ENCODE data around the gene GPAT3. TPM values are rescaled to one million over a fixed set of nuclear protein-coding genes. Genes with fewer than 3 reads are reported as not detected.
"Not testable (repeated sequence)": the region's sequence is repeated elsewhere in the genome, so short reads cannot be mapped to it uniquely, and the experiment has no call there.

GPAT3 gene
- polyA plus RNA-seq, 6 donors from 2014 or later: 0.53 TPM; not detected in 5

GRCh38 chr4:83558680-83559079 lies 22.8 kb downstream of the GPAT3 start:
- DNase-seq: no peak
- H3K4me3 Mint-ChIP-seq: no peak overlapping the region
- no peak for ATAC-seq (ENCODE audit: low read depth in 2 of 2)
- no peaks in the 10 kb centered on the region for H3K9me3 Mint-ChIP-seq
- H3K4me1 Mint-ChIP-seq: peaks cover 0 to 4% (median 0%) of the 10 kb centered on the region in 3 donors
- peaks cover 0 to 4% (median 3%) of the 10 kb centered on the region in 3 donors for H3K27me3 Mint-ChIP-seq
- H3K27ac Mint-ChIP-seq: no peak overlapping the region
- H3K36me3 Mint-ChIP-seq: no peaks in the 10 kb centered on the region

GRCh38 chr4:83560523-83560922 lies 24.6 kb downstream of the GPAT3 start:
- H3K4me3 Mint-ChIP-seq: no peak overlapping the region
- H3K4me1 Mint-ChIP-seq: peaks cover 0 to 4% (median 0%) of the 10 kb centered on the region in 3 donors
- DNase-seq (no peak), ATAC-seq (ENCODE audit: low read depth in 2 of 2) (no peak)
- no peaks in the 10 kb centered on the region for H3K9me3 Mint-ChIP-seq
- H3K36me3 Mint-ChIP-seq: no peaks in the 10 kb centered on the region
- H3K27ac Mint-ChIP-seq: peak overlapping the region in 1 of 6 donors; percentile 34
- H3K27me3 Mint-ChIP-seq: peaks cover 0 to 3% (median 0%) of the 10 kb centered on the region in 3 donors

GRCh38 chr4:83561381-83561780 lies 25.5 kb downstream of the GPAT3 start:
- Mint-ChIP-seq H3K4me1 (peaks cover 0 to under 1% (median 0%) of the 10 kb centered on the region in 3 donors), H3K27ac (no peak overlapping the region), H3K36me3 (no peaks in the 10 kb centered on the region), H3K27me3 (peaks cover 0 to 3% (median 0%) of the 10 kb centered on the region in 3 donors), H3K9me3 (peaks cover 0 to 2% (median 0%) of the 10 kb centered on the region in 7 donors), H3K4me3 (no peak overlapping the region)
- ATAC-seq (ENCODE audit: low read depth in 2 of 2) (no peak), DNase-seq (no peak)

- H3K9me3 Mint-ChIP-seq: peaks cover 0 to 2% (median 0%) of the 10 kb centered on the region in 7 donors
- H3K36me3 Mint-ChIP-seq: no peaks in the 10 kb centered on the region
- no peaks in the 10 kb centered on the region for H3K4me1 Mint-ChIP-seq
Observed at GRCh38 chr4:83563998-83564397, 28.1 kb downstream of the GPAT3 start.

DNA sequence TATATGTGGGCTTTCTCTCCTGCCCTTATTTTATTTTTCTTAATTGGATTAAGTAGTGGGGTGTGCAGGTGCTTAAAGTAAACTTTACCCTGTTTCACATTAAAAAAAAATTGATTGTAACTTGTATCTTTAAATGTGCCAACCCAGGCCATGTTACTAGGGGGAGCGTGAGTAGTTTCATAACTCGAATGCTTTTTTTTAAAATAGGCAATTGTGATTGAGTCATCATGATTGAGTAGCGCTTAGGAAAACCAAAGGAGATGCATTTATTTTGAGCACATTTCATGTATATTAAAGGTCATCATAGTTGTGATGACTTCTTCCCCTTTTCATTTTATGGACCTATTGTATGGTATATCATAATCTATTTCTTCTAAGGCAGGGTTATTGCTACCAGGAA lies 32.2 kb downstream of the GPAT3 start:
- no peak for DNase-seq

More at GRCh38 chr4:83563998-83564397, 28.1 kb downstream of the GPAT3 start:
- ATAC-seq (ENCODE audit: low read depth in 2 of 2) (no peak), DNase-seq (no peak)
- Mint-ChIP-seq H3K4me3 (no peak overlapping the region), H3K27me3 (peaks cover 0 to 3% (median 0%) of the 10 kb centered on the region in 3 donors), H3K27ac (no peak overlapping the region)

GRCh38 chr4:83569429-83569828 lies 33.5 kb downstream of the GPAT3 start:
- Mint-ChIP-seq H3K4me1 (peaks cover 9 to 16% (median 12%) of the 10 kb centered on the region in 3 donors), H3K36me3 (no peaks in the 10 kb centered on the region), H3K9me3 (peaks cover 0 to 2% (median 0%) of the 10 kb centered on the region in 7 donors), H3K4me3 (peak overlapping the region in 2 of 8 donors; percentile 3 to 29), H3K27ac (no peak overlapping the region), H3K27me3 (no peaks in the 10 kb centered on the region)
- no peak for DNase-seq
- no peak for ATAC-seq (ENCODE audit: low read depth in 2 of 2)

More for the DNA sequence above, 32.2 kb downstream of the GPAT3 start:
- no peak overlapping the region for H3K27ac Mint-ChIP-seq
- H3K4me1 Mint-ChIP-seq: peaks cover 9 to 16% (median 12%) of the 10 kb centered on the region in 3 donors
- no peaks in the 10 kb centered on the region for H3K36me3 Mint-ChIP-seq
- peaks cover 0 to 2% (median 0%) of the 10 kb centered on the region in 7 donors for H3K9me3 Mint-ChIP-seq
- H3K4me3 Mint-ChIP-seq: no peak overlapping the region
- no peak for ATAC-seq (ENCODE audit: low read depth in 2 of 2)
- H3K27me3 Mint-ChIP-seq: no peaks in the 10 kb centered on the region

GRCh38 chr4:83569987-83570386 lies 34.1 kb downstream of the GPAT3 start:
- Mint-ChIP-seq H3K4me3 (peak overlapping the region in 1 of 8 donors; percentile 40), H3K27me3 (no peaks in the 10 kb centered on the region), H3K36me3 (no peaks in the 10 kb centered on the region), H3K9me3 (peaks cover 0 to 2% (median 0%) of the 10 kb centered on the region in 7 donors), H3K27ac (peak overlapping the region in 1 of 6 donors; percentile 5), H3K4me1 (peaks cover 9 to 16% (median 12%) of the 10 kb centered on the region in 3 donors)
- ATAC-seq (ENCODE audit: low read depth in 2 of 2) (peak; percentile 94 to 100), DNase-seq (peak; percentile 42)

- H3K4me3 Mint-ChIP-seq: no peak overlapping the region
- DNase-seq (no peak), ATAC-seq (ENCODE audit: low read depth in 2 of 2) (no peak)
- H3K9me3 Mint-ChIP-seq: no peaks in the 10 kb centered on the region
- H3K36me3 Mint-ChIP-seq: no peaks in the 10 kb centered on the region
- H3K4me1 Mint-ChIP-seq: peaks cover 9 to 16% (median 12%) of the 10 kb centered on the region in 3 donors
- H3K27ac Mint-ChIP-seq: no peak overlapping the region
- peaks cover 0 to 6% (median 0%) of the 10 kb centered on the region in 3 donors for H3K27me3 Mint-ChIP-seq
Observed at GRCh38 chr4:83572848-83573247, 36.9 kb downstream of the GPAT3 start.

GRCh38 chr4:83574247-83574646 lies 38.3 kb downstream of the GPAT3 start:
- DNase-seq (no peak), ATAC-seq (ENCODE audit: low read depth in 2 of 2) (no peak)
- Mint-ChIP-seq H3K4me1 (peaks cover 9 to 16% (median 12%) of the 10 kb centered on the region in 3 donors), H3K4me3 (no peak overlapping the region), H3K27ac (no peak overlapping the region), H3K36me3 (no peaks in the 10 kb centered on the region), H3K9me3 (no peaks in the 10 kb centered on the region), H3K27me3 (peaks cover 0 to 6% (median 3%) of the 10 kb centered on the region in 3 donors)

- not testable (repeated sequence) for H3K27ac Mint-ChIP-seq; H3K4me1 Mint-ChIP-seq; DNase-seq; H3K9me3 Mint-ChIP-seq; H3K36me3 Mint-ChIP-seq; H3K4me3 Mint-ChIP-seq; ATAC-seq (ENCODE audit: low read depth in 2 of 2); H3K27me3 Mint-ChIP-seq
Observed at GRCh38 chr4:83576237-83576636, 40.3 kb downstream of the GPAT3 start.

GRCh38 chr4:83581411-83582288 lies 45.7 kb downstream of the GPAT3 start:
- Mint-ChIP-seq H3K27ac (peak overlapping the region; percentile 0 to 80 (median 45)), H3K27me3 (peaks cover 0 to 5% (median 0%) of the 10 kb centered on the region in 3 donors), H3K4me3 (peak overlapping the region; percentile 0 to 61 (median 46)), H3K36me3 (no peaks in the 10 kb centered on the region), H3K4me1 (peaks cover 13 to 20% (median 18%) of the 10 kb centered on the region in 3 donors), H3K9me3 (no peaks in the 10 kb centered on the region)
- peak; percentile 58 for DNase-seq
- peak; percentile 85 to 86 for ATAC-seq (ENCODE audit: low read depth in 2 of 2)

DNA sequence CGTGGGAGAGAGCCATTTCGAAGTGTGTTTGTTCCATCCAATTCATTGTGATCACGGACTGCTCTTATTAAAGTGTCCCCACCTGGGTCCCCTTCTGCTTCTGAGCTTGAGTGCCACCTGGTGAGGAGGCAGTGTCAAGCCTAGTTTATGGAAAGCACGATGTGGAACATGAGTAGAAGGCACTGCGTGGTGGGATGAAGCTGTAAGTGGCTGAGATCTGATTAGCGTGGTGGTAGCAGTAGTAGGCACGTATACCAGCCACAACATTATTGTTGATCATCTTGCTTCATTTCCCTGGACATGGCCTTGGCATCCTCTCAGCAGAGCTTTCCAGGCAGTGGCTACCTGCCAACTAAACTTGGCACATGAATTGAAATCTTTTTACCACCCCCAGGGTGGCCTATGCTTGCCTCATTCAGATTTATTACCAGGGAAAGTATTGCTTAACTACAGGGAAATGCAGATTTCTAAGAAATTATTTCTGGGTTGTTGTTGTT lies 46.4 kb downstream of the GPAT3 start:
- H3K9me3 Mint-ChIP-seq: no peaks in the 10 kb centered on the region
- peak overlapping the region; percentile 0 to 65 (median 54) for H3K4me3 Mint-ChIP-seq
- DNase-seq: no peak
- H3K27me3 Mint-ChIP-seq: peaks cover 0 to 5% (median 0%) of the 10 kb centered on the region in 3 donors
- peak overlapping the region; percentile 0 to 80 (median 60) for H3K27ac Mint-ChIP-seq
- H3K4me1 Mint-ChIP-seq: peaks cover 13 to 20% (median 18%) of the 10 kb centered on the region in 3 donors
- no peaks in the 10 kb centered on the region for H3K36me3 Mint-ChIP-seq
- peak; percentile 62 to 63 for ATAC-seq (ENCODE audit: low read depth in 2 of 2)

DNA sequence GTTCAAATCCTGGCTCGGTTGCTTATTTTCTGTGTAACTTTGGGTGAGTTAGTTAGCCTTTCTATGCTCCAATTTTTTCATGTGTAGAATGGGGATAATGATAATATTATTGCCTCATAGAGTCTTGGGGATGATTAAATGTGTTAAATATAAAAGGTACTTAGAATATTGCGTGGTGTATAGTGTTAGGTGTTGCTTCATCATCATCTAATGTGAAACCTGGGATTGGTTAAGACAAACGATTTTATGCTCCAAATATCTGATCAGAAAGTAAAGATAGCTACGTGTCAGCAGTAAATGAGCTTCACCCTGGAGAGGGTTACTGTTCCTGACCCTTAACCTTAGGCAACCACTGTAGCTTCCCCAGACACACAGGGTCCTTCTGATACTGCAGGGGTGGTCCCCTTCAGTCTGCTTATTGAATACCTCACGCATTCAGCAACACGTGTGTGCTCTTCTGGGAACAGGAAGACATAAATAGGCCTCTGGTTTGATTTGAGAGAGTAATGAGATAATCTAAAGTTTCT lies 50.1 kb downstream of the GPAT3 start:
- DNase-seq (no peak), ATAC-seq (ENCODE audit: low read depth in 2 of 2) (no peak)
- Mint-ChIP-seq H3K4me1 (peaks cover 13 to 18% (median 16%) of the 10 kb centered on the region in 3 donors), H3K9me3 (no peaks in the 10 kb centered on the region), H3K27ac (peak overlapping the region in 1 of 6 donors; percentile 25), H3K36me3 (no peaks in the 10 kb centered on the region), H3K4me3 (no peak overlapping the region), H3K27me3 (no peaks in the 10 kb centered on the region)
